ENCODE results near the gene DISC1.
"Not testable (repeated sequence)": the region's sequence is repeated elsewhere in the genome, so short reads cannot be mapped to it uniquely, and the experiment has no call there.

Gene DISC1

GRCh38 chr1:231715816-231716722 is 89.5 kb downstream of the DISC1 start:
- H3K27ac Mint-ChIP-seq = no peak overlapping the region
- H3K4me3 Mint-ChIP-seq = no peak overlapping the region
- no peaks in the 10 kb centered on the region for H3K4me1 Mint-ChIP-seq
- peaks cover 10% of the 10 kb centered on the region for H3K9me3 Mint-ChIP-seq
- H3K36me3 Mint-ChIP-seq = peaks cover 25% of the 10 kb centered on the region
- no peaks in the 10 kb centered on the region for H3K27me3 Mint-ChIP-seq

GRCh38 chr1:231716879-231717278 is 90.3 kb downstream of the DISC1 start:
- Mint-ChIP-seq H3K27me3 (no peaks in the 10 kb centered on the region), H3K4me3 (no peak overlapping the region), H3K4me1 (no peaks in the 10 kb centered on the region), H3K27ac (no peak overlapping the region), H3K36me3 (peaks cover 25% of the 10 kb centered on the region), H3K9me3 (peaks cover 10% of the 10 kb centered on the region)

GRCh38 chr1:231719485-231720183 is 93.0 kb downstream of the DISC1 start:
- H3K4me3 Mint-ChIP-seq = no peak overlapping the region
- H3K27ac Mint-ChIP-seq = no peak overlapping the region
- no peaks in the 10 kb centered on the region for H3K4me1 Mint-ChIP-seq
- H3K9me3 Mint-ChIP-seq = no peaks in the 10 kb centered on the region
- H3K36me3 Mint-ChIP-seq = peaks cover 15% of the 10 kb centered on the region
- no peaks in the 10 kb centered on the region for H3K27me3 Mint-ChIP-seq

GRCh38 chr1:231720652-231721325 is 94.2 kb downstream of the DISC1 start:
- H3K36me3 Mint-ChIP-seq = peaks cover 18% of the 10 kb centered on the region
- H3K27ac Mint-ChIP-seq = no peak overlapping the region
- H3K27me3 Mint-ChIP-seq = no peaks in the 10 kb centered on the region
- H3K4me1 Mint-ChIP-seq = no peaks in the 10 kb centered on the region
- H3K9me3 Mint-ChIP-seq = no peaks in the 10 kb centered on the region
- H3K4me3 Mint-ChIP-seq = no peak overlapping the region

- H3K9me3 Mint-ChIP-seq = no peaks in the 10 kb centered on the region
- H3K27me3 Mint-ChIP-seq = no peaks in the 10 kb centered on the region
- H3K36me3 Mint-ChIP-seq = peaks cover 17% of the 10 kb centered on the region
- no peaks in the 10 kb centered on the region for H3K4me1 Mint-ChIP-seq
- H3K4me3 Mint-ChIP-seq = no peak overlapping the region
- H3K27ac Mint-ChIP-seq = no peak overlapping the region
Measured at GRCh38 chr1:231721436-231721835, 94.8 kb downstream of the DISC1 start.

GRCh38 chr1:231722356-231722755 is 95.8 kb downstream of the DISC1 start:
- Mint-ChIP-seq H3K27ac (no peak overlapping the region), H3K27me3 (no peaks in the 10 kb centered on the region), H3K36me3 (peaks cover 20% of the 10 kb centered on the region), H3K4me3 (no peak overlapping the region), H3K4me1 (no peaks in the 10 kb centered on the region), H3K9me3 (no peaks in the 10 kb centered on the region)

GRCh38 chr1:231723146-231723545 is 96.6 kb downstream of the DISC1 start:
- Mint-ChIP-seq H3K4me1 (no peaks in the 10 kb centered on the region), H3K27ac (no peak overlapping the region), H3K27me3 (no peaks in the 10 kb centered on the region), H3K36me3 (peaks cover 17% of the 10 kb centered on the region), H3K9me3 (no peaks in the 10 kb centered on the region), H3K4me3 (no peak overlapping the region)

GRCh38 chr1:231724041-231724440 is 97.5 kb downstream of the DISC1 start:
- no peaks in the 10 kb centered on the region for H3K4me1 Mint-ChIP-seq
- no peaks in the 10 kb centered on the region for H3K27me3 Mint-ChIP-seq
- no peak overlapping the region for H3K4me3 Mint-ChIP-seq
- peaks cover 16% of the 10 kb centered on the region for H3K36me3 Mint-ChIP-seq
- no peak overlapping the region for H3K27ac Mint-ChIP-seq
- H3K9me3 Mint-ChIP-seq = no peaks in the 10 kb centered on the region

- H3K9me3 Mint-ChIP-seq = no peaks in the 10 kb centered on the region
- H3K36me3 Mint-ChIP-seq = peaks cover 14% of the 10 kb centered on the region
- H3K4me1 Mint-ChIP-seq = no peaks in the 10 kb centered on the region
- no peak overlapping the region for H3K4me3 Mint-ChIP-seq
- no peak overlapping the region for H3K27ac Mint-ChIP-seq
- H3K27me3 Mint-ChIP-seq = no peaks in the 10 kb centered on the region
Measured at GRCh38 chr1:231724876-231725647, 98.5 kb downstream of the DISC1 start.

- Mint-ChIP-seq H3K27me3 (no peaks in the 10 kb centered on the region), H3K4me3 (no peak overlapping the region), H3K9me3 (no peaks in the 10 kb centered on the region), H3K36me3 (peaks cover 12% of the 10 kb centered on the region), H3K27ac (no peak overlapping the region), H3K4me1 (no peaks in the 10 kb centered on the region)
Measured at GRCh38 chr1:231727171-231727570, 100.6 kb downstream of the DISC1 start.

- H3K4me1 Mint-ChIP-seq, H3K36me3 Mint-ChIP-seq, H3K9me3 Mint-ChIP-seq, H3K27ac Mint-ChIP-seq, H3K4me3 Mint-ChIP-seq, H3K27me3 Mint-ChIP-seq: not testable (repeated sequence)
Measured at GRCh38 chr1:231728987-231729386, 102.4 kb downstream of the DISC1 start.

GRCh38 chr1:231729544-231729943 is 103.0 kb downstream of the DISC1 start:
- no peaks in the 10 kb centered on the region for H3K9me3 Mint-ChIP-seq
- H3K36me3 Mint-ChIP-seq = peaks cover 9% of the 10 kb centered on the region
- no peaks in the 10 kb centered on the region for H3K4me1 Mint-ChIP-seq
- no peaks in the 10 kb centered on the region for H3K27me3 Mint-ChIP-seq
- H3K4me3 Mint-ChIP-seq = no peak overlapping the region
- no peak overlapping the region for H3K27ac Mint-ChIP-seq

- Mint-ChIP-seq H3K36me3 (peaks cover 3% of the 10 kb centered on the region), H3K9me3 (no peaks in the 10 kb centered on the region), H3K27ac (no peak overlapping the region), H3K4me3 (no peak overlapping the region), H3K4me1 (no peaks in the 10 kb centered on the region), H3K27me3 (no peaks in the 10 kb centered on the region)
Measured at GRCh38 chr1:231731268-231731667, 104.7 kb downstream of the DISC1 start.

- no peak overlapping the region for H3K4me3 Mint-ChIP-seq
- peaks cover 4% of the 10 kb centered on the region for H3K36me3 Mint-ChIP-seq
- H3K4me1 Mint-ChIP-seq = no peaks in the 10 kb centered on the region
- no peaks in the 10 kb centered on the region for H3K9me3 Mint-ChIP-seq
- no peak overlapping the region for H3K27ac Mint-ChIP-seq
- no peaks in the 10 kb centered on the region for H3K27me3 Mint-ChIP-seq
Measured at GRCh38 chr1:231733063-231733462, 106.5 kb downstream of the DISC1 start.

GRCh38 chr1:231733672-231734071 is 107.1 kb downstream of the DISC1 start:
- H3K27me3 Mint-ChIP-seq = no peaks in the 10 kb centered on the region
- no peak overlapping the region for H3K4me3 Mint-ChIP-seq
- no peaks in the 10 kb centered on the region for H3K4me1 Mint-ChIP-seq
- no peaks in the 10 kb centered on the region for H3K9me3 Mint-ChIP-seq
- peaks cover 6% of the 10 kb centered on the region for H3K36me3 Mint-ChIP-seq
- H3K27ac Mint-ChIP-seq = no peak overlapping the region

All from activated naive CD4-positive, alpha-beta T cell treated with anti-CD3 and anti-CD28 coated beads, Interleukin-2, amount 50 U/mL, for 24 hours (primary cell).